PC-9 (cell line): ENCODE measurements around the gene GPD2. TPM values are rescaled to one million over a fixed set of nuclear protein-coding genes. Genes with fewer than 3 reads are reported as not detected.

Experiments used
- BruUV-seq: library from RNA; stranded (reverse); fragments of 400-500 nt; replicated peaks from 2 replicates; lab custom pipeline; 2021; lab: Mats Ljungman, UMichigan
- CTCF ChIA-PET: fragments of 300-600 bp; sonication (Branson Sonifier 250); formaldehyde crosslinking; loops from one replicate; lab custom pipeline; 2022; ENCODE audit warnings: antibody characterized with exemption; lab: Charles Lee
- POLR2A ChIA-PET: fragments of 300-600 bp; sonication (Branson Sonifier 250); formaldehyde crosslinking; loops from one replicate; lab custom pipeline; 2022; ENCODE audit warnings: antibody characterized with exemption; ENCODE audit not compliant: unreplicated experiment; lab: Charles Lee
- DNase-seq, 2 experiments: peaks; one replicate each; pipeline versions ENCODE4 v3.0.0 to v3.0.0-alpha.2; 2015 to 2022; ENCODE audit warnings: mixed read lengths in 1 of 2
- H2AFZ ChIP-seq: fragments of 200-600 bp; sonication (generic); 2 replicates; pipeline ENCODE4 v1.8.1; 2017; ENCODE audit warnings: antibody characterized with exemption
- H3F3A ChIP-seq: fragments of 200-600 bp; sonication (generic); 2 replicates; pipeline ENCODE4 v1.8.1; 2017; ENCODE audit warnings: antibody characterized with exemption, mild to moderate bottlenecking, low read depth; ENCODE audit not compliant: insufficient read depth
- H3K27ac ChIP-seq: fragments of 200-600 bp; sonication (generic); 2 replicates; pipeline ENCODE4 v1.6.1; 2016; ENCODE audit warnings: mixed run types
- H3K27me3 ChIP-seq: fragments of 200-600 bp; sonication (generic); 2 replicates; pipeline ENCODE4 v1.6.1; 2016; ENCODE audit warnings: low read depth, mixed run types; ENCODE audit not compliant: insufficient read depth
- H3K36me3 ChIP-seq: fragments of 200-600 bp; sonication (generic); 2 replicates; pipeline ENCODE4 v1.6.1; 2016; ENCODE audit warnings: low read depth, mixed run types
- H3K4me1 ChIP-seq: fragments of 200-600 bp; sonication (generic); replicated peaks from 2 replicates; pipeline ENCODE4 v1.6.1; 2016; ENCODE audit warnings: mixed run types; ENCODE audit not compliant: insufficient read depth
- H3K4me2 ChIP-seq: fragments of 200-600 bp; sonication (generic); 2 replicates; pipeline ENCODE4 v1.6.1; 2017; ENCODE audit warnings: mixed run types
- H3K4me3 ChIP-seq: fragments of 200-600 bp; sonication (generic); 2 replicates; pipeline ENCODE4 v1.6.1; 2016; ENCODE audit warnings: mixed run types
- H3K79me2 ChIP-seq: fragments of 200-600 bp; sonication (generic); 2 replicates; pipeline ENCODE4 v1.6.1; 2017; ENCODE audit warnings: low read depth, mixed run types
- H3K9me2 ChIP-seq: fragments of 200-600 bp; sonication (generic); 2 replicates; pipeline ENCODE4 v1.8.1; 2017; ENCODE audit warnings: mild to moderate bottlenecking; ENCODE audit not compliant: insufficient read depth
- H3K9me3 ChIP-seq: fragments of 200-600 bp; sonication (generic); 2 replicates; pipeline ENCODE4 v1.8.1; 2016; ENCODE audit warnings: low read depth; ENCODE audit not compliant: insufficient read depth
- H4K20me1 ChIP-seq: fragments of 200-600 bp; sonication (generic); 2 replicates; pipeline ENCODE4 v1.8.1; 2017; ENCODE audit not compliant: insufficient read depth
- CTCF ChIP-seq: fragments of 200-600 bp; sonication (generic); conservative IDR thresholded peaks from 2 replicates; pipeline ENCODE4 v1.6.1; 2017; ENCODE audit warnings: mixed run types, antibody characterized with exemption, mild to moderate bottlenecking, moderate library complexity
- EZH2 ChIP-seq: fragments of 200-600 bp; sonication (generic); IDR thresholded peaks from 2 replicates; pipeline ENCODE4 v1.8.0; 2017; ENCODE audit warnings: antibody characterized with exemption, low read depth
- intact Hi-C: fragments of 100-400 bp; cut with micrococcal nuclease; formaldehyde crosslinking; loops from one replicate; pipeline ENCODE4 v1.10.0; 2022; ENCODE audit not compliant: unreplicated experiment
- total RNA-seq: library from RNA; stranded (reverse); gene quantifications from 2 replicates; pipeline ENCODE4 v1.2.3, GENCODE V29; 2021

GPD2 gene
- total RNA-seq, 1 experiment from 2014 or later: 47.1 TPM

GRCh38 chr2:156489750-156490465 is 53.7 kb downstream of the GPD2 start:
- no TSS peak for BruUV-seq

GRCh38 chr2:156490466-156490840 is 54.3 kb downstream of the GPD2 start:
- no peaks in the 10 kb centered on the region for H3K79me2 ChIP-seq
- POLR2A ChIA-PET: no interaction called here
- no peaks in the 10 kb centered on the region for H3K36me3 ChIP-seq
- no peak overlapping the region for H3K4me2 ChIP-seq
- no peaks in the 10 kb centered on the region for H4K20me1 ChIP-seq
- no peak for DNase-seq
- H2AFZ ChIP-seq: no peak overlapping the region
- no peaks in the 10 kb centered on the region for H3K9me3 ChIP-seq
- CTCF ChIA-PET: no interaction called here
- intact Hi-C loops: no loop called here
- TF ChIP-seq EZH2 (no peak), CTCF (no peak)
- H3K4me3 ChIP-seq: no peak overlapping the region
- no peaks in the 10 kb centered on the region for H3K9me2 ChIP-seq
- H3K27me3 ChIP-seq: no peaks in the 10 kb centered on the region
- H3F3A ChIP-seq: no peaks in the 10 kb centered on the region; the same call in 1 of the 2 replicates
- H3K4me1 ChIP-seq: peaks cover 10% of the 10 kb centered on the region
- H3K27ac ChIP-seq: no peak overlapping the region
- BruUV-seq: no TSS peak

More at GRCh38 chr2:156489750-156490465, 53.7 kb downstream of the GPD2 start:
- Histone ChIP-seq H3K9me3 (no peaks in the 10 kb centered on the region), H3K79me2 (no peaks in the 10 kb centered on the region), H3F3A (no peaks in the 10 kb centered on the region; the same call in 1 of the 2 replicates), H3K4me2 (no peak overlapping the region), H3K4me3 (no peak overlapping the region), H3K27me3 (no peaks in the 10 kb centered on the region), H3K9me2 (no peaks in the 10 kb centered on the region), H3K27ac (no peak overlapping the region), H4K20me1 (no peaks in the 10 kb centered on the region), H3K36me3 (no peaks in the 10 kb centered on the region), H3K4me1 (peaks cover 10% of the 10 kb centered on the region), H2AFZ (no peak overlapping the region)
- intact Hi-C loops: no loop called here
- TF ChIP-seq CTCF (no peak), EZH2 (no peak)
- DNase-seq: no peak
- CTCF ChIA-PET: interaction anchor here (0.6 kb wide), 1 partner anchor 26 kb away, joined by 3 read pairs; no protein-coding TSS in a partner anchor
- POLR2A ChIA-PET: no interaction called here

GRCh38 chr2:156491176-156491575 is 55.0 kb downstream of the GPD2 start:
- Histone ChIP-seq H3K27ac (no peak overlapping the region), H3F3A (no peaks in the 10 kb centered on the region; the same call in 1 of the 2 replicates), H2AFZ (no peak overlapping the region), H3K27me3 (no peaks in the 10 kb centered on the region), H3K79me2 (no peaks in the 10 kb centered on the region), H3K9me2 (no peaks in the 10 kb centered on the region), H3K4me3 (no peak overlapping the region), H3K9me3 (no peaks in the 10 kb centered on the region), H3K36me3 (no peaks in the 10 kb centered on the region), H3K4me2 (no peak overlapping the region), H3K4me1 (peaks cover 10% of the 10 kb centered on the region), H4K20me1 (no peaks in the 10 kb centered on the region)
- BruUV-seq: no TSS peak
- intact Hi-C loops: no loop called here
- no peak for DNase-seq
- ChIA-PET CTCF (no interaction called here), POLR2A (no interaction called here)
- TF ChIP-seq EZH2 (no peak), CTCF (no peak)
